OCI-LY1 (cell line): Measurements from ENCODE around the gene GUCY1A2.

Experiments used
- EZH2 ChIP-seq: fragments of 200-600 bp; sonication (generic), shearing (Covaris generic); IDR thresholded peaks from 2 replicates; pipeline ENCODE4 v1.8.0; 2017; ENCODE audit warnings: borderline replicate concordance, mixed run types, mild to moderate bottlenecking, antibody characterized with exemption, low read length, moderate library complexity, mixed read lengths
- TF ChIP-seq, protein P1 (sequence below): fragments of 200-600 bp; sonication (generic), shearing (Covaris generic); IDR thresholded peaks from 2 replicates; pipeline ENCODE4 v1.5.1; 2017; ENCODE audit warnings: mild to moderate bottlenecking, antibody characterized with exemption, low read length, moderate library complexity, mixed read lengths

DNA sequence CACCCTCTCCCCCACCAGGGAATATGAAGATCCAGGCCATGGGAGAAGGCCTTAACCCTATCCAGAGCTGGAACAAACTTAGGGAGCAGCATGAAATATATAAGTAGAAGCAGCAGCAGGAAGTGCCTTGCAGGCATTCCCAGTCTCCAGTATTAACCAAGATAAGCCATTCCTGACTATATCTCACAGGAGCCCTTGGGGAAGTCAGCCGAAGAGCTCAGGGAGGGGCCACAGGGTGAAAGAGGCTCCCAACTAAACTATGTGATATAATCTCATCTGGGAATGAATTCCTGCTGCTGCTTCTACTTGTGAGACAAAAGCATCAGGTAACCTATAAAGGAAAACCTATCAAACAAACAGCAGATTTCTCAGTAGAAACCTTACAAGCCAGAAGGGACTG lies 36.1 kb upstream of the GUCY1A2 start:
- no peak for TF ChIP-seq EZH2
- TF ChIP-seq, protein P1, sequence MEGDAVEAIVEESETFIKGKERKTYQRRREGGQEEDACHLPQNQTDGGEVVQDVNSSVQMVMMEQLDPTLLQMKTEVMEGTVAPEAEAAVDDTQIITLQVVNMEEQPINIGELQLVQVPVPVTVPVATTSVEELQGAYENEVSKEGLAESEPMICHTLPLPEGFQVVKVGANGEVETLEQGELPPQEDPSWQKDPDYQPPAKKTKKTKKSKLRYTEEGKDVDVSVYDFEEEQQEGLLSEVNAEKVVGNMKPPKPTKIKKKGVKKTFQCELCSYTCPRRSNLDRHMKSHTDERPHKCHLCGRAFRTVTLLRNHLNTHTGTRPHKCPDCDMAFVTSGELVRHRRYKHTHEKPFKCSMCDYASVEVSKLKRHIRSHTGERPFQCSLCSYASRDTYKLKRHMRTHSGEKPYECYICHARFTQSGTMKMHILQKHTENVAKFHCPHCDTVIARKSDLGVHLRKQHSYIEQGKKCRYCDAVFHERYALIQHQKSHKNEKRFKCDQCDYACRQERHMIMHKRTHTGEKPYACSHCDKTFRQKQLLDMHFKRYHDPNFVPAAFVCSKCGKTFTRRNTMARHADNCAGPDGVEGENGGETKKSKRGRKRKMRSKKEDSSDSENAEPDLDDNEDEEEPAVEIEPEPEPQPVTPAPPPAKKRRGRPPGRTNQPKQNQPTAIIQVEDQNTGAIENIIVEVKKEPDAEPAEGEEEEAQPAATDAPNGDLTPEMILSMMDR: no peak
